ENCODE results near the gene MICAL3.
"Not testable (repeated sequence)": the region's sequence is repeated elsewhere in the genome, so short reads cannot be mapped to it uniquely, and the experiment has no call there.

MICAL3 gene

DNA sequence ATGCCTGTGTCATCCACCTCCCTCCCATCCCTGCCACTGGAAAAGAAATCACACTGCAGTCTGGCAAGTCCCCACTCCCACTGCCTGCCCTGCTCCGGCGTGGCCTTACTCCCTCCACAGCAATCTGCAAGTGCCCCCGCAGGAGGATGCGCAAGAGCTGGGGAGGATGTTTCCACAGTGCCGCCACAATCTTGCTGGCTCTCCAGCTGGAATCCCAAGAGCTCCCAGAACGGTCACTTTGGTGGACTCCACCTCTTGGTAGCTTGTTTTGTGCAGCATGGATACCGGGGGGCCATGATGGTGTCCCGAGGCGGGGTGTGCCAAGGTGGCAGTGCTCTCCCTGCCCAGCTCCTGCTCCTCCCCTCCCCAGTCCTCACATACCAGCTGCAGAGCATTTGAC is 76.3 kb downstream of the MICAL3 start:
- no peak for DNase-seq

DNA sequence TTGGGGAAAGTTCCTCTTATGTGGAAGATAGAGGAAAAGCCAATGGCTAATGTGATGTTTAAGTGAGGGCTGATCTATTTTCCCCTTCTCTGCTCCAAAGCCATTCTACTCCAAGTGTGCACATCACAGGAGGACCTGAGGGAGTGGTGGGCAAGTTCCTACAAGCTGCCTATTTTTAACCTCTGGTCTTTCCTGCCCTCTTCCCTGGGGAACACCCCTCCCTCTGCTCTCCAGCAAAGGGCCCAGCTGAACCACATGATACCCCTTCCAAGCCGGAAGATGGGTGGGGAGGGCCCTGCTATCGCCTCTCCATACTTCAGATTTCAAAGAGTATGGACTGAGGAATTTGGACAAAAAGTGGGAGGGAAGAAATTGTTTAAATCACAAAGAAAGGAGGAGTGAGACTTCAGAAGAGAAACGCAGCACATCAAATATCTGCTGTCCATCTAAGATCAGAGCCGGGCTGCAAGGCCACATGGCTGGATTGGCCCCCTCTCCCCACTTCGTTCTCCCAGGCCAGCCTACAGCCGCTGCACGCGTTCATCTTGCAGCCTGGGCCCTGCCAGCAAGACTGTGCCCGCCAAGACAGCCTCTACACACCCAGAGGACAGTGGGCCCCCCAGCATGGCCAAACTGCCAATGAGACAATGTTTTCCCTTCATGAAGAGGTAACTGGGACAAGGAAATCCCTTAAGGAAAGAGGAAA is 77.5 kb downstream of the MICAL3 start:
- no peak for DNase-seq

DNA sequence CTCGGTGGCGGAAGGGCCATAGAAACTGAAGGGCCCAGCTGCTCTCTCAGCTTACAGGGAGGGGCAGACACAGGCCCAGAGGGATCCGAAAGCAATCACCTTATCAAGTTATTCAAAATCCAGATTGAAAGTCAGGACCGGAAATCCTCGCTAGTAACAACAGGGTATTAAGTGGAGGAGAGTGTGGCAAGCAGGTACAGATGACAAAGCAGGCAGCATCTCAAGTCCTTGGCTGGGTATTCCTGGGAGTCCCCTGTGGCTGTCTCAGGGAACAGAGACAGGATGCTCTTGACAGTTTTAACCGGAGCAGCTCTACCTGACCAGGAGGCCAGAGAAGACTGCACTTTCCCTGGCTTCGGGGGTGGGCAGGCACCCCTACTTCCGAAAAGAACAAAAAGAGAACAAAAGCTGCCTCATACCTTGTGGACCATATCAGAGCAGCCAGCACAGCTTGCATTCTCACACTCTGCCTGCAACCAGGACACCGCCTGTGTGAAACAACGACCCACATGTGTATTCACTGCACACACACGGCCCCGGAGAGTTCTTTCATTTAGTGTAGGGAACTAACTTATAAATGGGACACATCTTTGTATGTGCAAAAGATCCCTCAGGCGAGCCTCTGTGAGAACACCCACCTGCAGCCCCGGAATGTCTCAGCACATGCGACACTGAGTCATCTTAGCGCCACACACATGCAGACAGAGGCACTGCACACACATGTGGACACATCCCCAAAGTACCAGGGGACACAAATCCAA is 78.3 kb downstream of the MICAL3 start:
- no peak for DNase-seq

DNA sequence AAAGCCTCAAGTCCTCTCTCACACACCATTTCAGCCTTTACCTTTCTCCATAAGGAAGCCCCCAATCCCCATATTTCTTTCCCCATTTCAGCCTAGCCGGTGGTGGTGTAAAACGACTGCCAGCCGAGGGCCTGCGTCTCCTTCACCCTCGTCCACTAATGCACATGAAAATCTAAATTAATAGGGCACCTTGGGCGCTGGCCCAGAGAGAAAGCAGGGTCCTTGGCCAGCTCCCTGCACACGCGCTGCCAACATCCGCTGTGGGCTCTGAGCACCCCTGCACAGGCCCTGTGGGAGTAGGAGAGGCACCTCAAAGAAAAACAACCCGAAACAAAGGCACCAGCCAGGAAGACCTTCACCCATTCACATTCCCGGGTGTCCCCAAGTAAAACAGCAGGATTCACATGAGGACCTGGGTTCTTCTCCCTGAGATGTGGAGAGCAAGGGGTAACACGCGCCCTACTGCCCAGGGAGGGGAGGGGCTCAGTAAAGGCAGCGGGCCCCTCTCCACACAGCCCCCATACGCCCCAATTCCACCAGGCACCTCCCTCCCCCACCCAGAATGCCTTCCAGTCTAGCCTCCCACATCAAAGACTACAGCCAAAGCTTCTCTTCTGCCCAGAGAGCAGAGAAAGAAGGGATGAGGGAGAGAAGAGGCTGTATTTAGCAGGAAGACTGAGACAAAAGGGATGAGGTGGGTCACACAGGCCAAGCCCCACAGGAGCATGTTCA is 79.0 kb downstream of the MICAL3 start:
- DNase-seq: no peak

DNA sequence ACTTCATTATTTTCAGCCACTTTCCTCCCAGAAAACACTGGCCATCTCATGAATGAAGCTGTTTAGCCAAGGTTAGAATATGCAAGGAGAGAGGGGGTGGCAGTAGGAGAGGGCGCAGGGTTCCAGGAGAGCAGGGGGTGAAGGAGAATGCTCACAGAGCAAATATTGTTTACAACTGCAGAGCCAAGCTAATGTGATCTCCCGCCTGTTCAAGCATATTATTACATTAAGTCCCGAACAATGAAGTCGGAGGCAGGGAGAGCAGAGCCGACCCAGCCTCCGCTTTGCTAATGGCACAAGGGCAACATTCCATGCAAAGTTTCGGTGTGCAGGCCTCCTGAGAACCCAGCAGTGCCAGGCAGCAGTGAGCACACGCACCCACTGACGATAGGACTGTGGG is 80.1 kb downstream of the MICAL3 start:
- no peak for DNase-seq

DNA sequence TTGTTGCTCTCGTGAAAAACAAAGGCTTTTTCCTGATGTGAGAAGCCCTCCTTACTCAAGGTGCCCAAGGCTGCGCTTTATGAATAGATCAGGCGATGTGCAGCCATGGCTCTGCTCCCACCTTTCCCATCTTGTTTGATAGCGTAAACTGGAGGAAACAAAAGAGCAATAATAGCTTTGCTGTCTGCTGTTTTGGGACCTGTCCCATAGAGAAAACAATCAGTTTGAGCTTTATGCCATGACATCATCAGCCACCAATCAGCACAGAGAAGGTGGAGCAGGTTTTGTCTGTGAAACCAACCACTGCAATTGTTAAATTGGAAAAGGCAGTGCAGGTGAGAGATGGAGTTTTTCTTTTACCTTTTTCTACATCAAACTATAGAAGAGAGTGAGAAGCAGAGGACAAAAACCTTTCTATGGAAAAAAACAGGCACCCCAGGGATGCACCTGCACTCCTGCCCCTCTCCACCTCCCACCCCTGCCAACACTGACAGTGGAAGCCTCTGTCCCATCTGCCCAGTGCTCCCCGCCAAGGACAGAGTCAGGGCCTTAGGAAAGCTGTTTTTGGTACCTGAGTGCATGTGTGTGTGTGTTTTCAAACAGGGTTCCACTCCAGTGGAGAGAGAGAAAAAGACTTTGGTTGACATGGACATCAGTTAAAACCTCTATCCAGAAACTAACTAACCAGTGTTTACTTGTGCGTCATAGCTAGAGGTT is 80.7 kb downstream of the MICAL3 start:
- no peak for DNase-seq

DNA sequence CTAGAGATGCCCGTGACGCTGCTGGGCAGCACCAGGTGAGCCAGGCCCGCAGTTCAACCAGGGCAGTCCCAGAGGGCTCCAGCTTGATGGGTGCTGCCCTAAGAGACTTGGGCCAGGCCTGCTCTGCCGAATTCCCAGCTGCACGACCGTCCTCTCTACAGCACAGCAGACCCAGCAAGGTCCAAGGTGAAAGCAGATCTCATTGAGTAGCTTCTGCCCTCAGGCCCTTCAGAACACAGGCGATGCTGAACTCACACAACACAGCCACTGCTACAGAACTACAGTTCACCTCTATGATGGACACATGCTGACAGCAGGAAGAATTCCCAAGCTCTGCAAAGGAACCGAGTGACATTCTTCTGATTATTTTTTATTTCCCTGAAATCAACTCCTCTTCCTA is 81.6 kb downstream of the MICAL3 start:
- DNase-seq: no peak

DNA sequence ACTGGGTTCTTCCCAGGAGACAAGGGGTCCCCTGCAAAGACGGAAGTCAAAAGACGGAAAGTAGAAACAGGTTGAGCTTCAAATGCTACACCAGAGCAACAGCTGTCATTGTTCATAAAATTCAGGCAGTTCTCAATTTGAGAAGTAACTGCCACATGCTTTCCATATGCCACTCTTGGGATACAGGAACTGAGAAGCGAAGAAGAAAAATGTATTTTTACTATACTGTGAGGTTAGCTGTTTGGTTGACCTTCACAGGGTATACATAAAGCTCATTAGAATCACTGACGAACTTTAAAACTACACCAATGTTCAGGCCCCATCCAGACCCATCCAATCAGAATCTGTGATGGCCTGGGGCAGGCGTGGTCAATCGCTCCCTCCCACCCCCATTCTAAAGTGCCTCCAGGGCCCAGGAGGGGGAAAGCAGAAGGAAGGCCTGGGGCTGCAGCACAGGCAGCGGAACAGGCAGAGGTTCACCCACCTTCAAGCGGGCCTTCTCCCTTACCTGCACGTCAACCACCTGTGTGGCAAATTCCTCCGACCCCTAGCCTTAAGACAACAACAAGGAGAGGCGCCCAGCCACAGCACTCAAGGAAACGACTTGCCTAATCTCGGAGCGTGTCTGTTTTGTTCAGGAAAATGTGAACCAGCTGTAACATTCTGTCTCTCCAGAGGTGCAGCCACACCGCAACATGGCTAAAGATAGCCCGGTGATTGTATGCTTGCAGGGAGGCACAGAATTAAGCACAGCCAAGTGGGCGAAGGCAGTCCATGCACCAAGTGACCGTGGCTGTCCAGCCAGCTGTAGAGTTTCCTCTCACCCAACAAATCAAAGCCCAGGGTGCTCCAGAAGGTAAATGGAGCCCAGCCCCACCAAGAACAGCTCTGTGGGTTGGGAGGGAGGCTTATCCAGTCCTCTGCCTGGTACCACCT is 82.6 kb downstream of the MICAL3 start:
- no peak for DNase-seq

DNA sequence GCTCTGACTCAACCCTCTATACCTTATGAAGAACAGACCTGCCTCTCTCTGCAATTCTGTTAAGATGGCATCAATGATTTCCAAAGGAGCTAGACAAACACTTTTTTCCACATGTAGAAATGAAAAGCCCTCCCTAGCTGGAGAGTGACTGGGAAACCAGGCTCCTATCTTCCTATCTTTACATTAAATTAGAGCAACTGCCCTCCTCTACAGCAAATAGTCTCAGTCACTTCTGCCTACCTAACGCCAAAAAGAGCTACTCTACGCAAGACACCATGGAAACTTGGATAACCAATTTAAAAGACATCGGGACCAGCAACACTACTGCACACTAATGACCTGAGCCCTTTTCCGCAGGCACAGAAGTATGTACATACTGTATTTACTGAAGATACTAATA is 84.8 kb downstream of the MICAL3 start:
- no peak for DNase-seq

DNA sequence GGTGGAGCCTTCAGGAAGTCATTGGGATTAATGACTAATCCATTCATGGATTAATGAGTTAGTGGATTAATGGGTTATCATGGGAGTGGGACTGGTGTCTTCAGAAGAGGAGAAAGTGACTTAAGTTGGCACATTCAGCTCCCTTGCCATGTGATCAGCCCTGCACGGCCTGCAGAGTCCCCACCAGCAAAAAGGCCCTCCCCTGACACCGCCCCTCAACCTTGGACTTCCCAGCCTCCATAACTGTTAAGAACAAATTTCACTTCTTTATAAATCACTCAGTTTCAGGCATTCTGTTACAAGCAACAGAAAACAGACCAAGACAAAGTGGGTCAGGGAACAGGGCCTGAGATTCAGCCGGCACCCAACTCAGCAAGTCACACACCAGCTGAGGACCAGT is 85.3 kb downstream of the MICAL3 start:
- DNase-seq: no peak

DNA sequence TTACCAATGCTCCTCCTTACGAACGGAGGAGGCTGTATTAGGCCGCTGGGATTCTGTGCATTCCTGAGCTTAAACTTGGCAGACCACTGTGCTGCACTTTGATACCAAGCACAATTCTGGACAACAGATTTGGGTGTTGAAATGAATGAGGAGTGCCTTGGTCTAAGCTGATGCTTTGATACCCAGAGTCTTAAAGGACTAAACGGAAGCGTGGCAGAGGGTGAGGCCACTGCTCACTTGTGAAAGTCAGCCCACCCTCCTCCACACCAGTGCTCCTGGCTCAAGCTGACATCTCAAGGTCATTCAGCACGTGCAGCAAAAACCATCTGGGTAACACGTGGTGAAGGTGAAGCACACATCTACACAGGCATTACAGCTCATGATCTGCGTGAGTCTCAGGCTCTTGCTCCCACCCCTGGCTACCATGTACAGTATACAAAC is 85.9 kb downstream of the MICAL3 start:
- no peak for DNase-seq

DNA sequence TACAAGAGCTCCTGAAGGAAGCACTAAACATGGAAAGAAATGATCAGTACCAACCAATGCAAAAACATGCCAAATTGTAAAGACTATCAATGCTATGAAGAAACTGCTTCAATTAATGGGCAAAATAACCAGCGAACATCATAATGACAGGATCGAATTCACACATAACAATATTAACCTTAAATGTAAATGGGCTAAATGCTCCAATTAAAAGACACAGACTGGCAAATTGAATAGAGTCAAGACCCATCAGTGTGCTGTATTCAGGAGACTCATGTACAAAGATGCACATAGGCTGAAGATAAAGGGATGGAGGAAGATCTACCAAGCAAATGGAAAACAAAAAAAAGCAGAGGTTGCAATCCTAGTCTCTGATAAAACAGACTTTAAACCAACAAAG is 91.9 kb downstream of the MICAL3 start:
- not testable (repeated sequence) for DNase-seq

DNA sequence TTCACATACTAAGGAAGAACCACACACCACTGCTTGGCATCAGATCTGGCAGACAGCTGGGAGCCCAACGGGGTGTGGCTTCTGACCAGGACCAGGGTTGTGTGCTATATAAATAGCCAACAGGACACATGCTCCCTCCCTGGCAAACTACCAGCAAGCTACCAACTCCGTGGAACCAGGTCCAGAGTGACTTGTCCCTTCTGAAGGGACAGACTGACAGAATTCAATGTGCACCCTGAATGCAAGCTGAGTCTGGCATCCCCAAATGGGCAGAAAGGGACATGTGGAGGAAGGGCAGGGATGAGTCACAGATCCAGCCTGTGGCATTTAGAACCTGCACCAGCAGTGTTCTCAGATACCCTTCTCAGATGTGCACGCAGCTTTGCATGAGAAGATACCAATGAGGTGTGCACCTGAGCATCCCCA is 92.9 kb downstream of the MICAL3 start:
- DNase-seq: no peak

DNA sequence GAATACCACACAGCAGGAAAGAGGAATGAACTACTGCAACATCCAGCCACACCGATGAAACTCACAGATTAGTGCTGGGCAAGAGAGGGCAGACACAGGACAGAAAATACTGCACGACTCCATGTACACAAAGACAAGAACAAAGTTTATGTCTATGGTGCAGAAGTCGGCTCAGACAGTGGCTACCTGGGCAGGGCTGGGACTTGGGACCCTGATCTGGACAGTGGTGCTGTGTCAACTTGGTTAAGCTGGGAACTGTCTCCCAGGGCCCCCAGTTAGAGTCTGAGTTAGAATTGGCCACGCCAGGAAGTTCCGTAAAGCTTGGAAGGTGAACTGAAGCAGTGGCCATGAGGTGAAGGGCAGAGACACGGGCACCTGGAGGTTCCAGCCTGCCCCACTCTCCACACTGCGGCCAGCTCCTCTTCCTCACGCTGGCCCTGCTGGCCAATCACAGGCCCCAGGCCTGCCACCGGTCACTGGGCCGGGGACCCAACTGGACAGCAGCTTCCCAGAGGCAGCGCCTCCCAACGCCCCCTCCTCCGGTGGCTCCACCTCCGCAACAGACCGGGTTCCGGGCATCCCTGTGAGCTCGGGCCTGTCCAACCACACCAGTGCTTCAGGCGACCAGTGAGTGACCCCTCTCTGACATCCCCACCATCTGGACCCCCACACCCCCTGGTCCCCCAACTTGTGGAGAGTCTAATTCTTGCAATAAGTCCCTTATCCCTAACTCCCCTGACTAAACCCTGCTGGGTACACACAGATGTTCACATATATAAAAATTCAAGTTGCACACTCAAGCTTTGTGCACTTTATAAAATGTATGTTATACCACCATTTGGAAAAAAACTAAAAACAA is 93.7 kb downstream of the MICAL3 start:
- no peak for DNase-seq

DNA sequence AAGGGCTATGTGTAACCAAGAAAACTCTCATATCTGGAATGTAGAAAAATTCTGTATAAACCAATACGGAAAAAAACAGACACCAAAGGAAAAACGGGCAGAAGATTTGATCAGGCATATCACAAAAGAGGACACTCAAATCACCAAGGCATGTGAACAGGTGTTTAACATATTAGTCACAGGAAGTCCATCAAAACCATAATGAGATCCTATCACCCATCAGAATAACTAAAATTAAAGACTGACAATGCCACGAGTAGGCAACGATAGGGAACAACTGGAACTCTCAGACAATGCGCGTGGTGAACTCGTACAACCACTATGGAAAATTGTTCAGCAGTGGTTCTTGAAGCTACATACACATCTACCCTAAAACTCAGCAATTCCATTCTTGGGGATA is 94.5 kb downstream of the MICAL3 start:
- no peak for DNase-seq

DNA sequence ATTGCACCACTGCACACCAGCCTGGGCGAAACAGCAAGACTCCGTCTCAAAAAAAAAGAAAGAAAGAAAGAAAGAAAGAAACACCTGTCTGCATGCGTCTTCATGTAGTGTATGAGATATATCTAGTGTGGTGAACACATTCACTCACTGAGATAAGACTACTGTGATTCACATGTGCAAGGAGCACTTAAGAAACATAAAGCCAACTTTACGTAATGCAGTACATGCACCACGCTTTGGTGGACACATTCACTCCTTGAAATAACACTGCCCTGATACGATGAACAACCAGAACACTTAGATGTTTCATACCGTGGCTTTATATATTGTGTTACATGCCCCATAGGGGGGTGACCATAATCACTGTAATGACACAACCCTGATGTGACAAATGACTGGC is 96.0 kb downstream of the MICAL3 start:
- no peak for DNase-seq

DNA sequence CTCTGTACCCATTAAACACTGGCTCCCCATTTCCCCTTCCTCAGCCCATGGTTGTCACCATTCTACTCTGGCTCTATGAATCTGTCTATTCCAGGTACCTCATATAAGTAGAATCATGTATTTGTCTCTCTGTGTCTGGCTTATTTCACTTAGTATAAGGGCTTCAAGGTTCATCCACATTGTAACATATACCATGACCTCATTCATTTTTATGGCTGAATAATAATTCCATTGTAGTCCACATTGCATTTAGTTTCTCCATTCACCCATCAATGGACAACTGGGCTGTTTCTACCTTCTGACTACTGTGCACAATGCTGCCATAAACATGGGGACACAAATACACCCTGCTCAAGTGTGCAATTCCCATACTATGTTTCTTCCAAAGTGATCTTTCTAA is 97.3 kb downstream of the MICAL3 start:
- no peak for DNase-seq

DNA sequence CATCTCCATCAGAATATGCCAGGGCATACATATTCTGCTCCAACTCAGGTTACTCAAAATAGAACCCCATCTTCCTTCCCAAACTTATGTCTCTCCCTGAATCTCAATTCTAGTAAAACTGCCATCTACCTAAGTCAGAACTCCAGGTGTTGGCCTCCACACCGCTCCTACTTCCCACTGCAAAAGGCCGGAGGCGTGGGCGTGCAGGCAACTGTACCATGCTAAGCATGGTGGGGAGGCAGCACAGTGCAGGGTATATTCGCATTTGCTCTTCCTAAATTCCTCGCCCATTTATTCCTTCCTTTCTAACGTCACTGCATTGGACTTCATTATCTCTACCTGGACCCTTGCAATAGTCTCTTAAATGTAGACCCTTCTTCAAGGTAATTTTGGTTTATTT is 97.8 kb downstream of the MICAL3 start:
- no peak for DNase-seq

DNA sequence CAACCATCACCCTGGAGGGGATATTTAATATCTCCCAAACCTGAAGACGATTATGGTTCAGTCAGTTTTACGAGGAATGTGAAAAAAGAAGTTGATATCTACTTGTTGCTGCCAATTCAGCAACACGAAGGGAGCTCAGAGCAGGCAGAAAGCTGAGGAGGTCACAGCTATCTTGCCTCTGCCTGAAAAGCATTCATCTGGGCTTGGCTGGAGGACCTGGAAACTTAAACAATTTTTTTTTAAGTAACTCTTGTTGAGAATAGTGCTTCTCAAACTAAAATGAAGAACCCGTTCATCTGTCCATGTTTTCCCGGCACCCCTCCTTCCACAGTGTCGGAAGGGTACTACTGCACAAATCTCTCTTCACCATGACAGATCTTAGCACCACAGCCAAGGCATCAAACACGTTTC is 98.9 kb downstream of the MICAL3 start:
- no peak for DNase-seq

DNA sequence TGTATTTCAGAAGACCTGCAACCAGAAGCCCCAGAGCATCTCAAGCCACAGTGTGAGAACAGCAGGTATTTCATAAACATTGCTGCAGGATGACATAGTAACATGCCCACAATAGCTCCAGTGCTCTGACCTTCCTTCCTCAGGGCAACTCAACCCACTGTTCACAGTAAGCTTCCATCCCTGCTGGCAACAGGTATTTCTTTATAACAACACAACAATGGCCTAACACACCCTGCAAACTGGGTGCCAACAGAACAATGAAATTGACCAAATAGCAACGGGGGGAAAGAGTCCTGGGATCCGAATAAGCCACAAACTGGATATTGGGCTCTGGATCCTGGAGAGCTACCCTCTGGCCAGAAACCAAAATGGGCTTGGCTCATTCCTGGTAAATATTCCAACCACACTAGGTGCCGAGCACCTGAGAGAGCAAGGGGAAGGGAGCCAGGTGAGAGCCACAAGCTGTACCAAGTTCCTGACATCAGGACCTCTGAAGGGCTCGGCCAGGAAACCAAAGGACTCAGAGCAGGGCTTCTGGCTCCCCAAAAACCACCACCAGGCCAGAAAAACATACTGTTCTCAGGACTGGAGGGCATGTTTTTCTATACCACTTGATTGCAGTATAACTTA is 99.5 kb downstream of the MICAL3 start:
- DNase-seq: no peak

DNA sequence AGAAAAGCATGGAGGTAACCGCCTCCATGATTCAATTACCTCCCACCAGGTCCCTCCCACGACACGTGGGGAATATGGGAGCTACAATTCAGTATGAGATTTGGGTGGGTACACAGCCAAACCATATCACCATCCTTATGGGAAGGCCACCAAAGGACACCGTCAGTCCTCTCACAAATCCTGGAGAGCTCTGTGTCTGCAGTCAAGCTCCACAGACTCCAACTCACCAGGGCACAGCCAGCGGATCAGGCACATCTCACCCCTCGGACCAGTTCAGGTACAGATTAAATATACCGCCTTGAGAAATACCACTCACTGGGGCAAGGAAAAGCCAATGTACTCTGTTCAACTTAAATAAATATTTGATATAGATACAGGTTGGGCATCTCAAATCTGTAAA is 100.3 kb downstream of the MICAL3 start:
- no peak for DNase-seq
